Measurements from ENCODE around the gene MKLN1. TPM values are rescaled to one million over a fixed set of nuclear protein-coding genes. Genes with fewer than 3 reads are reported as not detected.

The MKLN1 gene
- polyA plus RNA-seq, 1 donor from 2014 or later = 15.9 TPM

DNA sequence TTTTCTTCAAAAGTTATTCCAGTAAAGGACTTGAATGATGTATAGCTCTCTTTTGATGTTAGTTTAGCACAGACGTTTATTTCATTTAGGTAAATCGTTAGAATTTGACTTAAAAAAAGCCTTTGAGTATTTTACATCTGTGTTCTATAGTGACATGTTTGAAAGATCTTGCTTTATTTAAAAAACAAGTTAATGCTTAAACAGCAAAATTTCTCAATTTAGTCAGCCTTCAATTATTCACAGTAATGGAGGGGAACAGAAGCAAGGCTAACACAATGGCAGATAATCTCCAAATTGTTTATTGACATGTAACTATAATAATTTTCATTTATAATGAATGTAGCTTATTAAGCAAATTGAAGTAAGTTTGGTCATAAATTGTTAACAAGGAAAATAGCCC is 63.5 kb downstream of the MKLN1 start:
- Histone ChIP-seq H4K20me1 (ENCODE audit: insufficient read depth) (no peaks in the 10 kb centered on the region), H3K27me3 (ENCODE audit: insufficient read depth, low read depth, low read length) (no peaks in the 10 kb centered on the region), H3K79me2 (replicated peaks; ENCODE audit: insufficient read depth, low read length) (peaks cover 6% of the 10 kb centered on the region), H3K9me2 (ENCODE audit: insufficient read depth, low read length) (no peaks in the 10 kb centered on the region), H3K9me3 (ENCODE audit: low read length) (no peaks in the 10 kb centered on the region), H3K27ac (ENCODE audit: low read length) (no peak overlapping the region), H3K4me3 (ENCODE audit: low read length) (no peak overlapping the region), H2AFZ (ENCODE audit: low read depth, low read length) (no peak overlapping the region), H3K36me3 (ENCODE audit: insufficient read depth, low read length) (no peaks in the 10 kb centered on the region), H3K9ac (ENCODE audit: low read length) (no peak overlapping the region), H3K4me2 (ENCODE audit: low read length) (no peak overlapping the region), H3F3A (ENCODE audit: insufficient read depth, low read length, poor library complexity, severe bottlenecking) (no peaks in the 10 kb centered on the region)
- TF ChIP-seq MXI1 (conservative IDR thresholded peaks at IDR 0.05; ENCODE audit: poor library complexity, severe bottlenecking) (no peak), EZH2 (IDR thresholded peaks at IDR 0.05; ENCODE audit: borderline replicate concordance, insufficient read depth, low read length, poor library complexity, severe bottlenecking) (no peak), EP300 (conservative IDR thresholded peaks at IDR 0.05; ENCODE audit: poor library complexity, severe bottlenecking) (no peak), TAF1 (IDR thresholded peaks at IDR 0.05; ENCODE audit: low read depth) (no peak), POLR2AphosphoS5 (IDR thresholded peaks at IDR 0.05) (no peak), RAD21 (conservative IDR thresholded peaks at IDR 0.05) (no peak), SMC3 (conservative IDR thresholded peaks at IDR 0.05; ENCODE audit: poor library complexity) (no peak)
- TF ChIP-seq, protein P1, sequence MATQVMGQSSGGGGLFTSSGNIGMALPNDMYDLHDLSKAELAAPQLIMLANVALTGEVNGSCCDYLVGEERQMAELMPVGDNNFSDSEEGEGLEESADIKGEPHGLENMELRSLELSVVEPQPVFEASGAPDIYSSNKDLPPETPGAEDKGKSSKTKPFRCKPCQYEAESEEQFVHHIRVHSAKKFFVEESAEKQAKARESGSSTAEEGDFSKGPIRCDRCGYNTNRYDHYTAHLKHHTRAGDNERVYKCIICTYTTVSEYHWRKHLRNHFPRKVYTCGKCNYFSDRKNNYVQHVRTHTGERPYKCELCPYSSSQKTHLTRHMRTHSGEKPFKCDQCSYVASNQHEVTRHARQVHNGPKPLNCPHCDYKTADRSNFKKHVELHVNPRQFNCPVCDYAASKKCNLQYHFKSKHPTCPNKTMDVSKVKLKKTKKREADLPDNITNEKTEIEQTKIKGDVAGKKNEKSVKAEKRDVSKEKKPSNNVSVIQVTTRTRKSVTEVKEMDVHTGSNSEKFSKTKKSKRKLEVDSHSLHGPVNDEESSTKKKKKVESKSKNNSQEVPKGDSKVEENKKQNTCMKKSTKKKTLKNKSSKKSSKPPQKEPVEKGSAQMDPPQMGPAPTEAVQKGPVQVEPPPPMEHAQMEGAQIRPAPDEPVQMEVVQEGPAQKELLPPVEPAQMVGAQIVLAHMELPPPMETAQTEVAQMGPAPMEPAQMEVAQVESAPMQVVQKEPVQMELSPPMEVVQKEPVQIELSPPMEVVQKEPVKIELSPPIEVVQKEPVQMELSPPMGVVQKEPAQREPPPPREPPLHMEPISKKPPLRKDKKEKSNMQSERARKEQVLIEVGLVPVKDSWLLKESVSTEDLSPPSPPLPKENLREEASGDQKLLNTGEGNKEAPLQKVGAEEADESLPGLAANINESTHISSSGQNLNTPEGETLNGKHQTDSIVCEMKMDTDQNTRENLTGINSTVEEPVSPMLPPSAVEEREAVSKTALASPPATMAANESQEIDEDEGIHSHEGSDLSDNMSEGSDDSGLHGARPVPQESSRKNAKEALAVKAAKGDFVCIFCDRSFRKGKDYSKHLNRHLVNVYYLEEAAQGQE (IDR thresholded peaks at IDR 0.05; ENCODE audit: borderline replicate concordance) = no peak
- TF ChIP-seq, protein P2, sequence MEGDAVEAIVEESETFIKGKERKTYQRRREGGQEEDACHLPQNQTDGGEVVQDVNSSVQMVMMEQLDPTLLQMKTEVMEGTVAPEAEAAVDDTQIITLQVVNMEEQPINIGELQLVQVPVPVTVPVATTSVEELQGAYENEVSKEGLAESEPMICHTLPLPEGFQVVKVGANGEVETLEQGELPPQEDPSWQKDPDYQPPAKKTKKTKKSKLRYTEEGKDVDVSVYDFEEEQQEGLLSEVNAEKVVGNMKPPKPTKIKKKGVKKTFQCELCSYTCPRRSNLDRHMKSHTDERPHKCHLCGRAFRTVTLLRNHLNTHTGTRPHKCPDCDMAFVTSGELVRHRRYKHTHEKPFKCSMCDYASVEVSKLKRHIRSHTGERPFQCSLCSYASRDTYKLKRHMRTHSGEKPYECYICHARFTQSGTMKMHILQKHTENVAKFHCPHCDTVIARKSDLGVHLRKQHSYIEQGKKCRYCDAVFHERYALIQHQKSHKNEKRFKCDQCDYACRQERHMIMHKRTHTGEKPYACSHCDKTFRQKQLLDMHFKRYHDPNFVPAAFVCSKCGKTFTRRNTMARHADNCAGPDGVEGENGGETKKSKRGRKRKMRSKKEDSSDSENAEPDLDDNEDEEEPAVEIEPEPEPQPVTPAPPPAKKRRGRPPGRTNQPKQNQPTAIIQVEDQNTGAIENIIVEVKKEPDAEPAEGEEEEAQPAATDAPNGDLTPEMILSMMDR (IDR thresholded peaks at IDR 0.05; ENCODE audit: poor library complexity, severe bottlenecking) = no peak

DNA sequence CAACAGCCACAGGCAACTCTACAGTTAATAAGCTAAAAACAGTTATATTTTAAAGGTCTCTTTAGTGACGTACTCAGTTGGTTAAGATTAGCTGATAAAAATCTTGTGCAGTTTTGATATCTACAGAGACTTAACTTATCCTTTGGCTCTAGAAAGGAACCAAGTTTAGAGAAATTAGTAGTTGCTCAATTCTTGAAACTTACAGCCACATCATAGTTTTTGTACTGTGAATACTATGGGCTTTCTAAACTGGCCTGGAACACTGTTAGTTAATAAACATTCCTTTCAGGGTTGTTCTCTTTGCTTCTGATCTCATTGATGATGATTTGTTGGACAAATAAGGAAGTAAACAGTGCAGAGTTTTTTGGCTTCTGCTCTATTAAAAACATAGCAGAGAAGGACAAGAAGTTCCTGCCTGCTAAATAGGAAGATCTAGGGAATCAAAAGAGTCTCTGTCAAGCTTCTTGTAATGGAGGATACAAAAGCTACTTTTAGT is 73.1 kb downstream of the MKLN1 start:
- Histone ChIP-seq H3K4me2 (ENCODE audit: low read length) (no peak overlapping the region), H3K27me3 (ENCODE audit: insufficient read depth, low read depth, low read length) (no peaks in the 10 kb centered on the region), H2AFZ (ENCODE audit: low read depth, low read length) (no peak overlapping the region), H3K9me3 (ENCODE audit: low read length) (peaks cover 3% of the 10 kb centered on the region), H3K79me2 (replicated peaks; ENCODE audit: insufficient read depth, low read length) (no peaks in the 10 kb centered on the region), H3K9me2 (ENCODE audit: insufficient read depth, low read length) (no peaks in the 10 kb centered on the region), H3K4me3 (ENCODE audit: low read length) (no peak overlapping the region), H4K20me1 (ENCODE audit: insufficient read depth) (no peaks in the 10 kb centered on the region), H3K36me3 (ENCODE audit: insufficient read depth, low read length) (peaks cover 3% of the 10 kb centered on the region), H3K27ac (ENCODE audit: low read length) (no peak overlapping the region), H3F3A (ENCODE audit: insufficient read depth, low read length, poor library complexity, severe bottlenecking) (no peaks in the 10 kb centered on the region), H3K9ac (ENCODE audit: low read length) (no peak overlapping the region)
- TF ChIP-seq, protein P1 (IDR thresholded peaks at IDR 0.05; ENCODE audit: borderline replicate concordance) = no peak
- TF ChIP-seq EZH2 (IDR thresholded peaks at IDR 0.05; ENCODE audit: borderline replicate concordance, insufficient read depth, low read length, poor library complexity, severe bottlenecking) (no peak), POLR2AphosphoS5 (IDR thresholded peaks at IDR 0.05) (no peak), RAD21 (conservative IDR thresholded peaks at IDR 0.05) (no peak), EP300 (conservative IDR thresholded peaks at IDR 0.05; ENCODE audit: poor library complexity, severe bottlenecking) (no peak), TAF1 (IDR thresholded peaks at IDR 0.05; ENCODE audit: low read depth) (no peak), SMC3 (conservative IDR thresholded peaks at IDR 0.05; ENCODE audit: poor library complexity) (no peak), MXI1 (conservative IDR thresholded peaks at IDR 0.05; ENCODE audit: poor library complexity, severe bottlenecking) (no peak)
- TF ChIP-seq, protein P2 (IDR thresholded peaks at IDR 0.05; ENCODE audit: poor library complexity, severe bottlenecking) = no peak
